Eye (tissue), 1 donor: ENCODE data around the gene PEX11G.
A peak's percentile ranks its signal among the peaks of the same experiment; 100 is the strongest.
"Not testable (repeated sequence)": the region's sequence is repeated elsewhere in the genome, so short reads cannot be mapped to it uniquely, and the experiment has no call there.

Experiments
- DNase-seq: peaks from one replicate; pipeline ENCODE4 v3.0.0-alpha.2; 2015

The PEX11G gene

DNA sequence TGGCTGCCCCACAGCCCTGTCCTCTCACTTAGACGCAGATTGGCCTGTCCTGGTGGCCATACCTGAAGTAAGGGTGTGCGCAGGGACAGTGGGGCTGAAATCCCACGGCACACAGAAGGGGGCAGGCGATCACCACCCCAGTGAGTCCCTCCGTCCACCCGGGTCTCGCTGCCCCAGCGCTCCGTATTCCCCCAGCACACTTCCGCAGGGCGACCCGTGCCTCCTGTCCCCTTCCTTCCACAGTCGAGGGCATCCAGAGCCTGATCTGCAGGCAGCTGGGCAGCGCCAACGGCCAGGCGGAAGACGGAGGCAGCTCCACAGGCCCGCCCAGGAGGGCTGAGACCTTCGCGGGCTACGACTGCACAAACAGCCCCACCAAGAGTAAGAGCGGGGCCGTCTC, 25.3 kb downstream of the PEX11G start:
- DNase-seq, result no peak

DNA sequence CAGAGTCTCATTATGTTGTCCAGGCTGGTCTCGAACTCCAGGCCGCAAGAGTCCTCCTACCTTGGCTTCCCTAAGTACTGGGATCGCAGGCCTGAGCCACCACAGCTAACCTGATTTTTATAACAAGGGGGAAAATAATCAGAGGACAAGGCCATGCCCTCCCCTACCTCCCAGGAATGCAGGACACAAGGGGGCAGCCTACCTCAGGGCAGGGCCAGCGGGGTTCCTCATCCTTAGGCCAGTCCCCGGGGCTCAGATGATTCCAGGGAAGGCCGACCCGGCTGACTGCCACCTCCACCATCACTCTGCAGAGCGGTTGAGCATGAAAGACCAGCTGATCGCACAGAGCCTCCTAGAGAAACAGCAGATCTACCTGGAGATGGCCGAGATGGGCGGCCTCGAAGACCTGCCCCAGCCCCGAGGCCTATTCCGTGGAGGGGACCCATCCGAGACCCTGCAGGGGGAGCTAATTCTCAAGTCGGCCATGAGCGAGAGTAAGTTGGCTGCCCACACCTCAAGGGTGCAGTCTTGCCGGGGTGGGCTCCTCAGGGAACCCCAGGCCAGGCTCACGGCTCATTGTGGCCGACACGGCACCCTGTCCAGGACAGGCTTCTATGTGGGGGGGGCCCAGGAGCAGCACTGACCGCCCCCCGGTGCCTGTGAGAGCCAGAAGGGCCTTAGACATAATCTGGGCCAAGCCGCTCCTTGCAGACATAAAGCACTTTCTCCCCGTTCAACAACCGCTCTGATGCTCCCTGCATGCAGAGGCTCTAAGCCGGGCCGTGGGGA, 26.8 kb downstream of the PEX11G start:
- no peak for DNase-seq

DNA sequence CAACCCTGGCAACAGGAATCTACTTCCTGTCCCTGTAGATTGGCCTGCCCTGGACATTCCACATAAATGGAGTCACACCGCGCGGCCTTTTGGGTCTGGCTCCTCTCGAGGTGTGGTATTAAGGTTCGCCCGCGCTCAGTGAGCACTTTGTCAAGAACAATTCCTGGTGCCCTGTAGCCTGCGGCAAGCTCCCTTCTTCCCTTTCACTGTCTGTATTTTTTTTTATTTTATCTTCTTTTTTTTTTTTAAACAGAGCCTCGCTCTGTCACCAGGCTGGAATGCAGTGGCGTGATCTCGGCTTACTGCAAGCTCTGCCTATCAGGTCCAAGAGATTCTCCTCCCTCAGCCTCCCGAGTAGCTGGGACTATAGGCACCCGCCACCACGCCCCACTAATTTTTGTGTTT, 28.3 kb downstream of the PEX11G start:
- DNase-seq, result no peak

- no peak for DNase-seq
These were observed 29.1 kb downstream of the PEX11G start for GRCh38 chr19:7459773-7460172.

DNA sequence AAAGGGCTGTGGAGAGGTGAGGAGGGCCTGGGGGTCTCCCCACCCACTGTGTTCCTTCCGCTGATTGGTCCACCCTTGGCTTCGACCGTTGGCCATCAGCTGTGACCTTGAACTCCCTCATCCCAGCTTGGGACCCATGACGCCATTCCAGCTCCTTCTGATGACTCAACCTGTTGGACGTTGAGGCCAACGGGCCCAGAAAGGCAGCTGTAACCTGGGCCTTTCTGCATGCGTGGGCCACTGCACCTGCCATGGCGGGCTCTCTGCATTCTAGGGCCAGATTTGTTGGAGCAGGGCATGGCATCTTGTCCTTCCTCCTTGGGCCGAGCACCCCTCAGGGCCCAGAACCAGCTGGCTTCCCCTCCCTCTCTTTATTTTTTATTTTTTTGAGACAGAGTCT, 30.2 kb downstream of the PEX11G start:
- DNase-seq, result no peak

GRCh38 chr19:7456964-7457541, 31.8 kb downstream of the PEX11G start:
- no peak for DNase-seq

DNA sequence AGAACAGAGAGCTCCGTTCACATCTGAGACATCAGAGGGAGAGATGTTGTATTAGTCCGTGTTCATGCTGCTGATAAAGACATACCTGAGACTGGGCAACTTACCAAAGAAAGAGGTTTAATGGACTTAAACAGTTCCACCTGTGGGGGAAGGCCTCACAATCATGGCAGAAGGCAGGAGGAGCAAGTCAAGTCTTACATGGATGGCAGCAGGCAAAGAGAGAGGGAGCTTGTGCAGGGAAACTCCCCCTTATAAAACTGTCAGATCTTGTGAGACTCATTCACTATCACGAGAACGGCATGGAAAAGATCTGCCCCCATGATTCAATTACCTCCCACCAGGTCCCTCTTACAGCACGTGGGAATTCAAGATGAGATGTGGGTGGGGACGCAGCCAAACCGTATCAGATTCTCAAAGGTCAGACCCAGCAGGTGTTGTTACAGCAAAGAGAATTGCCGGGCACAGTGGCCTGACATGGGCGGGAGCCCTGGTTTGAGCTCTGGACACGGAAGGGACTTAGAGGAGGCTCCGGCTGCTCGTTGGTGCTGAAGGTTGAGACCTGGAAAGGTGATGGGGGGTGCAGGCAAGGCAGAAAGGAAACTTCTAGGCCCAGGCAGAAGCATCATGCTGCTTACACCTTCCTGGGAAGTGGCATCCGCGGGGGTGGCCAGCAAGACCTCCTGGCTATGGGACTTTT, 33.1 kb downstream of the PEX11G start:
- DNase-seq, result no peak

GRCh38 chr19:7454998-7455397, 33.8 kb downstream of the PEX11G start:
- no peak for DNase-seq

DNA sequence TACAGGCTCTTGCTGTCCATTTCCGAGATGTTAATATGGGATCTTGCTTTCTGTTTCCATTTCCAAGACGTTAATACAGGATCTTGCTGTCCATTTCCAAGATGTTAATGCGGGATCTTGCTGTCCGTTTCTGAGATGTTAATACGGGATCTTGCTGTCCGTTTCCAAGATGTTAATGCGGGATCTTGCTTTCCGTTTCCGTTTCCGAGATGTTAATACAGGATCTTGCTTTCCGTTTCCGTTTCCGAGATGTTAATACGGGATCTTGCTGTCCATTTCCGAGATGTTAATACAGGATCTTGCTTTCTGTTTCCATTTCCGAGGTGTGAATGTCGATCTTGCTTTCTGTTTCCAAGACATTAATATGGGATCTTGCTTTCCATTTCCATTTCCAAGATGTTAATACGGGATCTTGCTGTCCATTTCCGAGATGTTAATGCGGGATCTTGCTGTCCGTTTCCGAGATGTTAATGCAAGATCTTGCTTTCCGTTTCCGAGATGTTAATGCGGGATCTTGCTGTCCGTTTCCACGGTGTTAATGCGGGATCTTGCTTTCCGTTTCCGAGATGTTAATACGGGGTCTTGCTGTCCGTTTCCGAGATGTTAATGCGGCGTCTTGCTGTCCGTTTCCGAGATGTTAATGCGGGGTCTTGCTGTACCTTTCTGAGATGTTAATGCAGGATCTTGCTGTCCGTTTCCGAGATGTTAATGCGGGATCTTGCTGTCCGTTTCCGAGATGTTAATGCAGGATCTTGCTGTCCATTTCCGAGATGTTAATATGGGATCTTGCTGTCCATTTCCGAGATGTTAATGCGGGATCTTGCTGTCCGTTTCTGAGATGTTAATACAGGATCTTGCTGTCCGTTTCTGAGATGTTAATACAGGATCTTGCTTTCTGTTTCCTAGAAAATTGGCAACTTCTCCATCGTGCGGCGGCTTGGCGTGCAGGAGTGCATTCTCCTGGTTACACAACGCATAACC, 38.3 kb downstream of the PEX11G start:
- DNase-seq, result peak; percentile 19

- DNase-seq, result not testable (repeated sequence)
These were observed 39.3 kb downstream of the PEX11G start for GRCh38 chr19:7449391-7450070.

GRCh38 chr19:7447648-7448047, 41.2 kb downstream of the PEX11G start:
- DNase-seq, result no peak

- DNase-seq, result no peak
These were observed 43.7 kb downstream of the PEX11G start for GRCh38 chr19:7445104-7445503.

GRCh38 chr19:7444042-7444441, 44.8 kb downstream of the PEX11G start:
- no peak for DNase-seq

DNA sequence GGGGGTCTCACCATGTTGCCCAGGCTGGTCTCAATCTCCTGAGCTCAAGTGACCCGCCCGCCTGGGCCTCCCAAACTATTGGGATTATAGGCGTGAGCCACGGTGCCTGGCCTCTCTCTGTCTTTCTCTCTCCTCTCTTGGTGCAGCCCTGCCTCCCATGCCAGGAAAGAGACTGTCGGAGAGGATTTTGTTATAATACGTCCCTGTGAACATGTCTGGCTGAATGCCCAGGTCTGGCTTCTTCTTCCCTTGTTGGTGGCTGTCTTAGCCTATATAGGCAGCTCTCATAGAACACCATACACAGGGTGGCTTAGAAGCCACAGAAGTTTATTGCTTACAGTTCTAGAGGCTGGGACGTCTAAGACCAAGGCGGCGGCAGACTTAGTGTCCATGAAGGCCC, 46.4 kb downstream of the PEX11G start:
- DNase-seq, result no peak

GRCh38 chr19:7441468-7442146, 47.2 kb downstream of the PEX11G start:
- no peak for DNase-seq

- no peak for DNase-seq
These were observed 48.5 kb downstream of the PEX11G start for GRCh38 chr19:7440188-7440975.

DNA sequence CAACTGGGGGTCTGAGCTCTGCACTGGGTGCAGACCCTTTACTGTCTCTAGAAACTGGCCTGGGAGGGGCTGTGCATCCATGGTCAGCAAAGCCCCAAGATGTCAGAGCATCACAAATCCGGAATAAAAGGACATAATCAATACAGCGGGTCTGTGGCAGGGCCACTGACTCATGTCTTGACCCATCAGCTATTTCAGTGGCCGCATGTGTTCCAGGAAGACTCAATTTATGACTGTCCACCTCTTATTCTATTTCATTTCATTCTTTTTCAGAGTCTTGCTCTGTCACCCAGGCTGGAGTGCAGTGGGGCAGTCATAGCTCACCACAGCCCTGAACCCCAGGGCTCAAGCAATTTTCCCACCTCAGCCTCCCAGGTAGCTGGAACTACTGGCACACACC, 53.2 kb downstream of the PEX11G start:
- no peak for DNase-seq

GRCh38 chr19:7434391-7434790, 54.4 kb downstream of the PEX11G start:
- no peak for DNase-seq

- DNase-seq, result not testable (repeated sequence)
These were observed 55.4 kb downstream of the PEX11G start for GRCh38 chr19:7433456-7433855.

DNA sequence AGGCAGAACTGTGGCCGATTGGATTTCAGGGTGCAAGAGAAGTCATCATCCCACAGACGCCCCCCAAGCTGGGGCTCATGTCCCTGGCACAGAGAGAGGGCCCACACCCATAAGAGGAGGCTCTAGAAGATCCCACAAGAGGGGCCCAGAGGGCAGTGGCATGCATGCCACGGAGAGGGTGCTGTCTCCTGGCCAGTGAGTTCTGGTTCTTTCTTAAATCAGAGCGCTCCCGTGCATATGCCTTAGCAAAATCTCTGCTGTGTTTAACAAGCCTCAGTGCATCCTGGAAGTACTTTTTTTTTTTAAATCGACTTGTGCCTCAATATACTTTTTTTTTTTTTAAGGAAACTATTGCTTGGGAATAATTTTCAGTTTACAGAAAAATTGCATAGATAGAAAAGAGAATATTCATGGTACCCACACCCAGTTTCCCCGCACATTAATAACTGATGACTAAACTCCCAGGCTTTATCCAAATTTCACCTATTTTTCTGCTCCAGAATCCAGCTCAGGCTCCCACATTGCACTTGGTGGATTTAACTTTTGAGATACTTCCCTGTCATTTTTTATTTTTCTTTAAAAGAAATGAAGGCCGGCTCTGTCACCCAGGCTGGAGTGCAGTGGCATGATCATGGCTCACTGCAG, 59.1 kb downstream of the PEX11G start:
- DNase-seq, result no peak
